ENCODE data around the gene RAD1.
"Not testable (repeated sequence)": the region's sequence is repeated elsewhere in the genome, so short reads cannot be mapped to it uniquely, and the experiment has no call there.

Gene RAD1

GRCh38 chr5:34928267-34928666 is 13.0 kb upstream of the RAD1 start:
- TF ChIP-seq CTCF (IDR thresholded peaks at IDR 0.05; ENCODE audit: extremely low read depth, insufficient read depth, missing control alignments): no peak
- in situ Hi-C loops (cut with MboI; ENCODE audit: low pct_unique_long_range_greater_than_20kb, low sequenced_read_pairs, unreplicated experiment): no loop called here
- no peak for DNase-seq (ENCODE audit: low spot score)

- DNase-seq (ENCODE audit: low spot score): no peak
- TF ChIP-seq CTCF (IDR thresholded peaks at IDR 0.05; ENCODE audit: extremely low read depth, insufficient read depth, missing control alignments): no peak
- in situ Hi-C loops (cut with MboI; ENCODE audit: low pct_unique_long_range_greater_than_20kb, low sequenced_read_pairs, unreplicated experiment): no loop called here
These were observed 12.5 kb upstream of the RAD1 start for GRCh38 chr5:34927785-34928184.

- in situ Hi-C loops (cut with MboI; ENCODE audit: low pct_unique_long_range_greater_than_20kb, low sequenced_read_pairs, unreplicated experiment): no loop called here
- no peak for TF ChIP-seq CTCF (IDR thresholded peaks at IDR 0.05; ENCODE audit: extremely low read depth, insufficient read depth, missing control alignments)
These were observed 11.1 kb upstream of the RAD1 start for GRCh38 chr5:34926318-34926888.

GRCh38 chr5:34924462-34924765 is 9.1 kb upstream of the RAD1 start:
- no peak for TF ChIP-seq CTCF (IDR thresholded peaks at IDR 0.05; ENCODE audit: extremely low read depth, insufficient read depth, missing control alignments)
- in situ Hi-C loops (cut with MboI; ENCODE audit: low pct_unique_long_range_greater_than_20kb, low sequenced_read_pairs, unreplicated experiment): no loop called here
- DNase-seq (ENCODE audit: low spot score): no peak

More at GRCh38 chr5:34926318-34926888, 11.1 kb upstream of the RAD1 start:
- DNase-seq (ENCODE audit: low spot score): no peak

GRCh38 chr5:34923694-34924461 is 8.6 kb upstream of the RAD1 start:
- in situ Hi-C loops (cut with MboI; ENCODE audit: low pct_unique_long_range_greater_than_20kb, low sequenced_read_pairs, unreplicated experiment): no loop called here
- no peak for TF ChIP-seq CTCF (IDR thresholded peaks at IDR 0.05; ENCODE audit: extremely low read depth, insufficient read depth, missing control alignments)
- DNase-seq (ENCODE audit: low spot score): peak; percentile 20

GRCh38 chr5:34923256-34923655 is 8.0 kb upstream of the RAD1 start:
- in situ Hi-C loops (cut with MboI; ENCODE audit: low pct_unique_long_range_greater_than_20kb, low sequenced_read_pairs, unreplicated experiment); DNase-seq (ENCODE audit: low spot score): not testable (repeated sequence)

- in situ Hi-C loops (cut with MboI; ENCODE audit: low pct_unique_long_range_greater_than_20kb, low sequenced_read_pairs, unreplicated experiment): no loop called here
- TF ChIP-seq CTCF (IDR thresholded peaks at IDR 0.05; ENCODE audit: extremely low read depth, insufficient read depth, missing control alignments): no peak
- no peak for DNase-seq (ENCODE audit: low spot score)
These were observed 3.8 kb upstream of the RAD1 start for GRCh38 chr5:34919077-34919476.

Data from GM13977 (cell line).